Smooth muscle cell (in vitro differentiated cells): ENCODE measurements around the gene DSCAML1. TPM values are rescaled to one million over a fixed set of nuclear protein-coding genes. Genes with fewer than 3 reads are reported as not detected.

Experiments used
- DNase-seq: peaks from one replicate; lab custom pipeline; 2025; ENCODE audit not compliant: unreplicated experiment; lab: John Stamatoyannopoulos, UW
- H2AFZ ChIP-seq: fragments of 200-600 bp; sonication (generic); 2 replicates; pipeline ENCODE4 v1.6.0; 2016; ENCODE audit warnings: antibody characterized with exemption, low read depth, mild to moderate bottlenecking
- H3F3A ChIP-seq: fragments of 200-600 bp; sonication (generic); 2 replicates; pipeline ENCODE4 v1.6.0; 2017; ENCODE audit warnings: antibody characterized with exemption, low read depth
- H3K27ac ChIP-seq: fragments of 200-600 bp; sonication (generic); 2 replicates; pipeline ENCODE4 v1.5.1; 2016; ENCODE audit warnings: low read depth, mild to moderate bottlenecking
- H3K27me3 ChIP-seq: fragments of 200-600 bp; sonication (generic); 2 replicates; pipeline ENCODE4 v1.6.1; 2016; ENCODE audit warnings: low read depth, mild to moderate bottlenecking
- H3K36me3 ChIP-seq: fragments of 200-600 bp; sonication (generic); 2 replicates; pipeline ENCODE4 v1.5.1; 2016; ENCODE audit warnings: low read depth
- H3K4me1 ChIP-seq: fragments of 200-600 bp; sonication (generic); 2 replicates; pipeline ENCODE4 v1.5.1; 2016; ENCODE audit warnings: low read depth
- H3K4me2 ChIP-seq: fragments of 200-600 bp; sonication (generic); 2 replicates; pipeline ENCODE4 v1.6.0; 2016; ENCODE audit warnings: mild to moderate bottlenecking
- H3K4me3 ChIP-seq: fragments of 200-600 bp; sonication (generic); 2 replicates; pipeline ENCODE4 v1.5.1; 2016; ENCODE audit warnings: mild to moderate bottlenecking
- H3K79me2 ChIP-seq: fragments of 200-600 bp; sonication (generic); 2 replicates; pipeline ENCODE4 v1.6.0; 2016; ENCODE audit warnings: low read depth, mild to moderate bottlenecking
- H3K9ac ChIP-seq: fragments of 200-600 bp; sonication (generic); 2 replicates; pipeline ENCODE4 v1.6.0; 2016; ENCODE audit warnings: low read depth
- H3K9me3 ChIP-seq: fragments of 200-600 bp; sonication (generic); replicated peaks from 2 replicates; pipeline ENCODE4 v1.5.1; 2016; ENCODE audit warnings: low read depth
- H4K20me1 ChIP-seq: fragments of 200-600 bp; sonication (generic); 2 replicates; pipeline ENCODE4 v1.6.0; 2016; ENCODE audit warnings: low read depth
- WGBS: methylation state at CpG from one replicate; pipeline ENCODE4 v1.1.7; 2016; ENCODE audit warnings: low lambda C conversion rate; 5-methylcytosine and 5-hydroxymethylcytosine counted together
- polyA plus RNA-seq: library from polyadenylated mRNA; unstranded; fragments of >200 nt; fragmentation: Nextera tagmentation; extraction: Ambion mirVana; gene quantifications from 2 replicates; pipeline ENCODE4 v1.2.1, GENCODE V29; 2016
- total RNA-seq: library from RNA; depleted of rRNA; stranded (reverse); fragments of >200 nt; gene quantifications from 2 replicates; pipeline ENCODE4 v1.2.3, GENCODE V29; 2014
- TF ChIP-seq, protein P1 (sequence below): fragments of 200-600 bp; sonication (generic); IDR thresholded peaks from 2 replicates; pipeline ENCODE4 v1.5.1; 2017; ENCODE audit warnings: borderline replicate concordance, mild to moderate bottlenecking, antibody characterized with exemption; ENCODE audit not compliant: insufficient read depth, poor library complexity, severe bottlenecking

The DSCAML1 gene
- total and polyA plus RNA-seq, 2 experiments from 2014 or later: 0.22 TPM; not detected in 1

DNA sequence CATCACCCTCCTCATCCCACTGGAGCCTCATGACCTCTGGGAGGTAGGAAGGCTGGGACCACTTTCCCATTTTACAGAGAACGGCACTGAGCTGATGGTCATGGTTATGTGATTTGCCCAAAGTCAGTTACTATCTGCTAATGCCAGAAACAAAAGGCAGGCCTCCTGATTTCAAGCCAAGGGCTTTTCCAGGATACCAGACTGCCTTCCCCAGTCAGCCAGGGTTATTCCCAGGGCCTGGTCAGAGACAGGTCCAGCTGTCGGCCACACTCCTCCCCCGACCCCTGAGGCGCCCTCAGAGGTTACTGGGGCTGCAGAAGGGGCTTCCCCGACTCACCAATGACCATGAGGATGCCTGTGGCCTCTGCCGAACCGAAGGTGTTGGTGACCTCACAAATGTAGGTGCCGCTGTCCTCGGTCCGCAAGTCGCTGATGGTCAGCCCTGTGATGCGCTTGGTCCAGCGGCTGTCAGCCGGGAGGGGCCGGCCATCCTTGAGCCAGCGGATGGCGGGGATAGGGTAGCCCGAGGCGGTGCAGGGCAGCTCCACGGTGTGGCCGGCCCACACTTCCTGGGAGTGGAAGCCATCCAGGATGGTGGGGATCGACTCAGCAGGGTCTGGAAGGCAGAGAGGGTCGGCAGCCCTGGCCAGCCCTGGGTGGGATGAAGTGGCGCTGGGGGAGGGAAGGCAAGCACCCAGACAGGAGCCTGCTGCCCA is 272.4 kb downstream of the DSCAML1 start:
- TF ChIP-seq, protein P1, sequence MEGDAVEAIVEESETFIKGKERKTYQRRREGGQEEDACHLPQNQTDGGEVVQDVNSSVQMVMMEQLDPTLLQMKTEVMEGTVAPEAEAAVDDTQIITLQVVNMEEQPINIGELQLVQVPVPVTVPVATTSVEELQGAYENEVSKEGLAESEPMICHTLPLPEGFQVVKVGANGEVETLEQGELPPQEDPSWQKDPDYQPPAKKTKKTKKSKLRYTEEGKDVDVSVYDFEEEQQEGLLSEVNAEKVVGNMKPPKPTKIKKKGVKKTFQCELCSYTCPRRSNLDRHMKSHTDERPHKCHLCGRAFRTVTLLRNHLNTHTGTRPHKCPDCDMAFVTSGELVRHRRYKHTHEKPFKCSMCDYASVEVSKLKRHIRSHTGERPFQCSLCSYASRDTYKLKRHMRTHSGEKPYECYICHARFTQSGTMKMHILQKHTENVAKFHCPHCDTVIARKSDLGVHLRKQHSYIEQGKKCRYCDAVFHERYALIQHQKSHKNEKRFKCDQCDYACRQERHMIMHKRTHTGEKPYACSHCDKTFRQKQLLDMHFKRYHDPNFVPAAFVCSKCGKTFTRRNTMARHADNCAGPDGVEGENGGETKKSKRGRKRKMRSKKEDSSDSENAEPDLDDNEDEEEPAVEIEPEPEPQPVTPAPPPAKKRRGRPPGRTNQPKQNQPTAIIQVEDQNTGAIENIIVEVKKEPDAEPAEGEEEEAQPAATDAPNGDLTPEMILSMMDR: no peak
- Histone ChIP-seq H3K36me3 (no peaks in the 10 kb centered on the region), H3K27ac (no peak overlapping the region), H3K9me3 (no peaks in the 10 kb centered on the region), H4K20me1 (no peaks in the 10 kb centered on the region), H3K9ac (no peak overlapping the region), H3K4me2 (no peak overlapping the region), H3K4me3 (no peak overlapping the region), H3K4me1 (no peaks in the 10 kb centered on the region), H2AFZ (no peak overlapping the region), H3K79me2 (no peaks in the 10 kb centered on the region), H3F3A (no peaks in the 10 kb centered on the region), H3K27me3 (no peaks in the 10 kb centered on the region)
- 92% methylated on average over 24 of the region's 24 CpGs for WGBS
- no peak for DNase-seq

DNA sequence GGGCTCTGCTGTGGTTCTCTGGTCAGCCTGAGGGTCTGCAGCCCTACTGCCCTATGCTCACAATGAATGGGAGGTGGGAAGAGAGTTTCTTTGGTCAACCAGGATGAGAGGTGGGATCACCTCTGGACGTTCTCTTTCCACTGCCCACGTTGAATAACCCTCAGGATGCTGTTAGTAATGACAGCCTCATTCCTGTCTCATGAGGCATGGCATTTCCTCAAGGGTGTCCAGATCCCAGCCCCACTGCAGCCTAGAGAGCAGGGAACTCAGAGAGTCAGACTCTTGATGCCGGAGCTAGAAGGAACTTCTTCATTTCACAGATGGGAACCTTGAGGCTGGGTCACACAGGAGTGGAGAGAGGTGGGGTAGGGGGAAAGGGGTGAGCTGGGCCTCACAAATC is 273.3 kb downstream of the DSCAML1 start:
- TF ChIP-seq, protein P1: no peak
- no peaks in the 10 kb centered on the region for H3F3A ChIP-seq
- WGBS: 21% methylated on average over 3 of the region's 3 CpGs
- H3K9me3 ChIP-seq: no peaks in the 10 kb centered on the region
- no peak for DNase-seq
- H3K4me3 ChIP-seq: no peak overlapping the region
- H3K27ac ChIP-seq: no peak overlapping the region
- peak overlapping the region; percentile 33 for H3K4me2 ChIP-seq
- no peaks in the 10 kb centered on the region for H3K27me3 ChIP-seq
- no peak overlapping the region for H3K9ac ChIP-seq
- no peaks in the 10 kb centered on the region for H4K20me1 ChIP-seq
- no peaks in the 10 kb centered on the region for H3K79me2 ChIP-seq
- H3K4me1 ChIP-seq: no peaks in the 10 kb centered on the region
- H2AFZ ChIP-seq: no peak overlapping the region
- H3K36me3 ChIP-seq: no peaks in the 10 kb centered on the region

DNA sequence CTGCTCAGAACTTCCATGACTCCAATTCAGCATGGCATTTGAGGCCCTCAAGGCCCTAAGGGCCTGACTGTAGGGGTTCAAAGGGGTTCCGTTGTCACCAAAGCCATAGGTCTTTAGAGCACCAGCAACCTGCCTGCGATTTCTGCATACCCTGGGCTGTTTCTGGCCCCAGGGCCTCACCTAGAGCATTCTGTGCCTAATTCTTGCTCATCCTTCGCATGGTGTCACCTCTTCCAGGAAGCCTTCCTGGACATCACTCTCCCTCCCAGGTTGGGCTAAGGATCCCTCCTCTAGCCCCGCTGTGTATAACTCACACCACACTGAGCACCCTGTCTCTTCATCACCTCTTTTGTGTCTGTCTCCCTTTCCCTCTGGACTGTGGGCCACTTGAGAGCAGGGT is 275.0 kb downstream of the DSCAML1 start:
- no peaks in the 10 kb centered on the region for H3K4me1 ChIP-seq
- H2AFZ ChIP-seq: no peak overlapping the region
- H3K27me3 ChIP-seq: no peaks in the 10 kb centered on the region
- H3K9ac ChIP-seq: no peak overlapping the region
- H3K79me2 ChIP-seq: no peaks in the 10 kb centered on the region
- H3K27ac ChIP-seq: no peak overlapping the region
- H3K9me3 ChIP-seq: no peaks in the 10 kb centered on the region
- H3K4me2 ChIP-seq: no peak overlapping the region
- H3K4me3 ChIP-seq: no peak overlapping the region
- no peak for DNase-seq
- TF ChIP-seq, protein P1: no peak
- no peaks in the 10 kb centered on the region for H3K36me3 ChIP-seq
- H3F3A ChIP-seq: no peaks in the 10 kb centered on the region
- 98% methylated on average over 4 of the region's 4 CpGs for WGBS
- H4K20me1 ChIP-seq: no peaks in the 10 kb centered on the region

DNA sequence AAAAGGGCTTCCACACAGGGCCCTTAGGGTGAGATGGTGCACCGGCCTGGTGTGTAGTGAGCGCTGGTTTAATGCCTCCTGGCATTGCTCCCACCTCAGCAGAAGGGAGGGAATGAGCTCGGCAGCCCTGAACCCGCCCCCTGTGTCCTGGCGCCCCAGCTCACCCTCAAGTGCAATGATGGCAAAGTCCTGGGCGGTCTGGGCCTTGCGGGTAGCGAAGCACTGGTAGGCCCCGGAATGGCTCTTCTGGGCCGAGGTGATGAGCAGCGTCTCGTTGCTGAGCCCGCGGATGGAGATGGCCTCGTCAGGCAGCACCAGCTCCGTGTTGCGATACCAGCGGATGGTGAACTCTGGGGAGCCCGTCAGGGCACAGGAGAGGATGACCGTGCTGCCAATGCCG is 276.1 kb downstream of the DSCAML1 start:
- no peaks in the 10 kb centered on the region for H3K79me2 ChIP-seq
- no peaks in the 10 kb centered on the region for H3K4me1 ChIP-seq
- TF ChIP-seq, protein P1: no peak
- no peaks in the 10 kb centered on the region for H3F3A ChIP-seq
- no peak overlapping the region for H3K9ac ChIP-seq
- H3K4me3 ChIP-seq: no peak overlapping the region
- no peaks in the 10 kb centered on the region for H4K20me1 ChIP-seq
- H3K27me3 ChIP-seq: no peaks in the 10 kb centered on the region
- H3K9me3 ChIP-seq: no peaks in the 10 kb centered on the region
- no peaks in the 10 kb centered on the region for H3K36me3 ChIP-seq
- no peak overlapping the region for H3K27ac ChIP-seq
- no peak overlapping the region for H2AFZ ChIP-seq
- H3K4me2 ChIP-seq: no peak overlapping the region
- 96% methylated on average over 21 of the region's 21 CpGs for WGBS
- no peak for DNase-seq
